ENCODE results near the gene GPC3.

Gene GPC3

DNA sequence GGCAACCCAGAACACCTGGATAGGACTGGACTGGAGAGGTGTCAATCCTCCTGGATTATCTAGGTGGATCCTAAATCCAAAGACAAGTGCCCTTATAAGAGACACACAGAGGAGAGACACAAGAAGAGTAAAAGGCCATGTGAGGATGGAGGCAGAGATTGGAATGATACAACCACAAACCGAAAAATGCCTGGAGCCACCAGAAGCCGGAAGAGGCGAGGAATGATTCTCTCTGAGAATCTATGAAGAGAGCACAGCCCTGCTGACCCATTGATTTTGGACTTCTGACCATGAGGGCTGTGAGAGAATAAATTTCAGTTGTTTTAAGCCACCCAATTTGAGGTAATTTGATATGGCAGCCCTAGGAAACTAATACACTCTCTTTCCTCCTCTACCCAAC, 20.1 kb downstream of the GPC3 start:
- no peak for DNase-seq

GRCh38 chrX:133961046-133961445, 24.3 kb downstream of the GPC3 start:
- DNase-seq = no peak

- DNase-seq = no peak
These were observed 25.4 kb downstream of the GPC3 start for GRCh38 chrX:133959972-133960371.

DNA sequence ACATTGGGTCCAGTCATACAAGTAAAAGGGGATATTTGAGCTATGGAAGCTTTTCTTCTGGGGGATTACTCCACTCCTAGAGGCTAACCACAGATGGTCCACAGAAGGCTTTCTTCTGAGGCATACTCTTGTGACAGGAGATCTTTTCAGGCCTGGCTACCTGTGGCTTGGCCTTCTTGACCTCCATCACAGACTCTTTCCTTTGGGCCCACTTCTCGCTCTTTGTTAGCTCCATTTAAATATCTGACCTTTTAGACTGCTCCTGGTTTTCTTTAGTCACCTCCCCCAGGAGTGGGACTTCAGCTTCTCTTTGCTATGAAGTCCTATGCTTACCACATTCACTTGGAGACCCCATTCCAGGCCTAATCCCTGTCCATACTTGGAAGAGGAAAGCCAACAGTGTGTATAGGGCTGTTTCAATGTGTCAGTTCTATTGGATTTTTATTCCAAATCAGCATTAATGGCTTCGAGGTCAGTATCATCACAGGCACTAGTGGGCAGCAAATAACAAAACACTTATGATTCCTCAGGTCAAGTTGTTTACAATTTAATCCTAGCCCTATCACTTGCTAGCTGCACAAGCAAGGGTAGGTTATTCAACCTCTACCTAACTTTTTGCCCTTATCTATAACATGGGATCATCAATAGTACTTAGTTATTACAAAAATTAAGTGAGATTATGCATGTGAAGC, 26.3 kb downstream of the GPC3 start:
- DNase-seq = no peak

GRCh38 chrX:133956570-133957340, 28.6 kb downstream of the GPC3 start:
- no peak for DNase-seq

DNA sequence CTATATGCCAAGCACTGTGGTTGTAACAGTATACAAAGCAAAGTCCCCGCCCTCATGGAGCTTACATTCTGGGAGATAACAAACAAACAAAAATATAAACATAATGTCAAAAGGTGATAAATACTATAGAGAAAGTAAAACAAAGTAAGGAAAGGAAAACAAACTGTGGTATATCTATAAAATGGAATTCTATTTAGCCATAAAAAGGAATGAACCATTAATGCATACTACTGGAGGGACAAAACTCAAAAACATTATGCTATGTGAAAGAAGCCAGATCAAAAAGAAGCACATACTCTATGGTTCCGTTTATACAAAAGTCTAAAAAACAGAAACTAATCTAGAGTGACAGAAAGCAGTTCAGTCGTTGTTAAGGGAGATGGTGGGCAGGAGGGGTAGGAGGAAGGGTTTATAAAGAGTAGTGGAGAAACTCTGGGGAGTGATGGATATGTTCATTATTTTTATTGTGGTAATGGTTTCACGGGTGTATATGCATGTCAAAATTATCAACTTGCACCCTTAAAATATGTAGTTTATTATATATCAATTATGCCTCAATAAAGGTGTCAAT, 31.5 kb downstream of the GPC3 start:
- DNase-seq = no peak

- DNase-seq = no peak
These were observed 32.3 kb downstream of the GPC3 start for GRCh38 chrX:133953078-133953477.

- DNase-seq = no peak
These were observed 34.3 kb downstream of the GPC3 start for GRCh38 chrX:133951098-133951497.

GRCh38 chrX:133950214-133950613, 35.2 kb downstream of the GPC3 start:
- DNase-seq = no peak

DNA sequence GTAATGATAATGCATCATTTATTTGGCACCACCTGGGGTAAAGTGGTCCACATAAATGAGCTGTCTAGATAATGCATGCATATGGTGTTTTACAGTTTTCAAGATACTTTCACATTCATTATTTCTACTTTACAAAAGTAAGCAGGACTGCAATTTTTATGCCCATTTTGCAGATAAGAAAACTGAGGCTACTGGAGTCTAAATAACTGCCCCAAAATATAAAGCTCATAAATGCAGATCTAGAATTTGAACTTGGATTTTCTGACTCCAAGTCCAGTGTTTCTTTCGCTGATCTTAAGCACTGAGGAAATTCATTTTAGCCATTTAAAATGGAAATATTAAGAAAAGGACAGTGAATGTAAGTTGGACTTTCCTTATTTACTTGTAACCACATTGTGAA, 36.5 kb downstream of the GPC3 start:
- no peak for DNase-seq

GRCh38 chrX:133947996-133948395, 37.4 kb downstream of the GPC3 start:
- no peak for DNase-seq

DNA sequence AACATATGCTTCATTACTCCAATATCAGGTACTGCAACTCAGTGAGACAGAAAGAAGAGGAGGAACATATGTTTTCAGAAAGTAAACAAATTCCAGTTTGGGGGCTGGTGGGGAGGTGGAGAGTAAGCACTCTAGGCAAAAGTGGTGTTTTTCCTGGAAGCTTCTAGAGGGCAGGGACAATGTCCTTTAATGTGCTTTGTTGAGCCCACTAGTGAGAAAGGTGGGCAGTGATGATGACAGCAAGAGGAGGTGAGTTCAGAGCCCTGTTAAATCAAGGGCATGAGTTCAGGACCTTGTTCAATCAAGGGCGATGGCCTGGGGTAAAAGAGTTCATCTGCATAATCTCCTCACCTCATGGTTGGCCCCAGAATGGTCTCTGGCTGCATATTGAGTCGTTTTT, 38.4 kb downstream of the GPC3 start:
- no peak for DNase-seq

- DNase-seq = no peak
These were observed 41.9 kb downstream of the GPC3 start for GRCh38 chrX:133943507-133943906.

DNA sequence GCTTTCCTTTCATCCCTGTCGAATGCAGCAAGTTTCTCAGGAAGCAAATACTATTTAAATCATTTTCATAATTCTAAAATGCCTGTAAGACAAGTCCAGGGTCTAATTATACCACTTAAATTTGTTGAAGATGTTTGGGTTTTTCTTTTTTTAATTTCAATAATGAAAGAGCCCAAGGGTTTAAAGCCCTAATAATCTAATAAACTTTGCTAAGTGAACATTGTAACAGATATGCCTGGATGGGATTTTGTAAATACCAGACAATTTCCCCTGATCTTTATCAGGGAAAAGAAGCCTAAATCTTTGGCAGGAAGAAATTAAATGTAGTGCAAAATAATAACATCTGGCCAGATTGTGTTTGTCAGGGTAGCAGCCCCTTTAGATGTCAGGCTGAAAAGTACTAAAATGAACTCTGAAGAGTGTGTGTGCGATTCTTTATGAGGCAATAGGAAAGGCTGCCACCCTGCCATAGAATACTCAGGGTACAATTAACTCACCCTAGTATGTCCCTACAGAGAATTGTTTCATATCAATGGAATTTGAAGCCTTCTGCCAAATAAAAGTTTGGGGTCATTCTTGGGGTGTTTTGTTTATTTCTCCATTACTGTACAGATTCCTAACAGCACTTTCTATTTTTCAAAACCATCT, 45.6 kb downstream of the GPC3 start:
- DNase-seq = no peak

DNA sequence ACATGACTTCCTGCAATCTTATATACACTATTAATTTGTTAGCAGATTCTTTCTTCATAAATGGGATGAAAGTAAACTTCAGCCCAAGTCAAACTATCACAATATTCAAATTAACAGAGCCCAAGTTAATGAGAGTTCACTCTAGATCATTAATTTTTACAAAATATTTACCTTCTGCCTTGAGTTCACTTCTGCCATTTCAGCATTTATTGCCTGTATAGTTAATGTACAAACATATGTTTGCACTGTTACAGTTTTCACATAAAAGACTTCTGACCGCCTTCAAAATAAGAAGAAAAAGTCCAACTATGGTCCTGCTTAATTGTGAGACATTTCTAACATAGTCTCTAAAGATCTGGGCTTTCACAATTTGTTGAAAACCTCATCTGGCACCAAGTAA, 46.9 kb downstream of the GPC3 start:
- no peak for DNase-seq

- no peak for DNase-seq
These were observed 48.4 kb downstream of the GPC3 start for GRCh38 chrX:133937022-133937421.

- no peak for DNase-seq
These were observed 50.3 kb downstream of the GPC3 start for GRCh38 chrX:133935076-133935475.

DNA sequence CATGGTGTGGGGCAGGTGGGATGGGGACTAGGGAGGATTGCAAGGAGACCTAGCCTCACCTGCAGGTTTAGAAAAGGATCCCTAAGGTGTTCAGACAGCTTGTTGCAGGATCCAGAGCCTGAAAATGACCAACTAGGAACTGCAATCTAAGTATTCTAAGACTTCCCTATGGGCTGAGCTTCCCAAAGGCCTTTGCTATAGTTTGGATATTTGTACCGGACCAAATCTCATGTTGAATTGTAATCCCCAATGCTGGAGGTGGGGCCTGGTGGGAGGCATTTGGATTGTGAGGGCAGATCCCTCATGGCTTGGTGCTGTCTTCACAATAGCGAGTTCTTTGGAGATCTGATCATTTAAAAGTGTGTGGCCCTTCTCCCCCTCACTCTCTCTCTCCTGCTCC, 52.1 kb downstream of the GPC3 start:
- no peak for DNase-seq

- no peak for DNase-seq
These were observed 55.4 kb downstream of the GPC3 start for GRCh38 chrX:133929836-133930464.

- no peak for DNase-seq
These were observed 57.0 kb downstream of the GPC3 start for GRCh38 chrX:133928365-133928764.

- DNase-seq = no peak
These were observed 58.6 kb downstream of the GPC3 start for GRCh38 chrX:133926809-133927208.

GRCh38 chrX:133926099-133926498, 59.3 kb downstream of the GPC3 start:
- no peak for DNase-seq

DNA sequence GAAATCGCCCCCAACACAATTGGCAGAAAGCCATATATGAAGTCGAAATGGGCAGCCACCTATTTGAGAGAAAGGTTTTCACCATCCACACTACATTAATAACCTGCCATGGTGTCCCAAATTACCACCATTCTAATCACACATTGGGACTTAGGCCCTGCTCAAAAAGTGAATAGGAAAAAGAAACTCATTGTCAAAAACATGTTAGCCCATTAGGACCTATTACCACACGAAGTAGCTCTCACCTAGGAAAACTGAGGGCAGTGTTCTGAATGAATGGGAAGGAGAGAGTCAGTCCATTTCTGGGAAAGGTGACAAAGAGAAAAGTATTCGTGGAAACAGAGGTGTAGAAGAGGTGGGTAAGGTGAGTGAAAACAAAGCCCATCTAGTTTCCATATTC, 60.8 kb downstream of the GPC3 start:
- no peak for DNase-seq
